GM23338 (cell line): ENCODE measurements around the gene SNRPN. TPM values are rescaled to one million over a fixed set of nuclear protein-coding genes. Genes with fewer than 3 reads are reported as not detected.

Source experiments
- ATAC-seq: fragments of 200-7000 bp; cut with Tn5 transposase; 3 replicates; pipeline ENCODE4 v1.9.1; 2020
- DNase-seq: peaks from one replicate; pipeline ENCODE4 v3.0.0-alpha.2; 2015; ENCODE audit warnings: low spot score
- H2AFZ ChIP-seq: fragments of 200-600 bp; sonication (generic); 2 replicates; pipeline ENCODE4 v1.8.0; 2016; ENCODE audit warnings: antibody characterized with exemption, mild to moderate bottlenecking, moderate library complexity
- H3F3A ChIP-seq: fragments of 200-600 bp; sonication (generic); replicated peaks from 2 replicates; pipeline ENCODE4 v1.8.0; 2017; ENCODE audit warnings: antibody characterized with exemption, mixed run types, low read depth
- H3K27ac ChIP-seq: fragments of 200-600 bp; sonication (generic); 2 replicates; pipeline ENCODE4 v1.6.1; 2016; ENCODE audit warnings: low read depth
- H3K27me3 ChIP-seq: fragments of 200-600 bp; sonication (generic); 2 replicates; pipeline ENCODE4 v1.8.0; 2016; ENCODE audit warnings: mild to moderate bottlenecking, mixed run types, moderate library complexity; ENCODE audit not compliant: insufficient read depth
- H3K36me3 ChIP-seq: fragments of 200-600 bp; sonication (generic); 2 replicates; pipeline ENCODE4 v1.8.0; 2016; ENCODE audit warnings: mild to moderate bottlenecking; ENCODE audit not compliant: insufficient read depth
- H3K4me1 ChIP-seq: fragments of 200-600 bp; sonication (generic); 2 replicates; pipeline ENCODE4 v1.8.0; 2016; ENCODE audit warnings: mild to moderate bottlenecking, moderate library complexity; ENCODE audit not compliant: insufficient read depth
- H3K4me2 ChIP-seq: fragments of 200-600 bp; sonication (generic); 2 replicates; pipeline ENCODE4 v1.7.1; 2017; ENCODE audit warnings: mixed run types
- H3K4me3 ChIP-seq: fragments of 200-600 bp; sonication (generic); 2 replicates; pipeline ENCODE4 v1.6.1; 2016; ENCODE audit warnings: mixed run types
- H3K79me2 ChIP-seq: fragments of 200-600 bp; sonication (generic); replicated peaks from 2 replicates; pipeline ENCODE4 v1.8.0; 2017; ENCODE audit warnings: mild to moderate bottlenecking; ENCODE audit not compliant: insufficient read depth
- H3K9me2 ChIP-seq: fragments of 200-600 bp; sonication (generic); 2 replicates; pipeline ENCODE4 v1.8.0; 2017; ENCODE audit not compliant: insufficient read depth
- H4K20me1 ChIP-seq: fragments of 200-600 bp; sonication (generic); replicated peaks from 2 replicates; pipeline ENCODE4 v1.8.0; 2017; ENCODE audit warnings: mild to moderate bottlenecking; ENCODE audit not compliant: insufficient read depth
- H3K27ac Mint-ChIP-seq: 2 replicates; pipeline ENCODE4 v1.8.0; 2020; ENCODE audit warnings: inconsistent platforms, mild to moderate bottlenecking, moderate library complexity, mixed read lengths
- H3K27me3 Mint-ChIP-seq: 3 replicates; pipeline ENCODE4 v1.8.0; 2022; ENCODE audit warnings: low read depth, mild to moderate bottlenecking, moderate library complexity, mixed read lengths, inconsistent platforms; ENCODE audit not compliant: insufficient read depth, poor library complexity
- H3K36me3 Mint-ChIP-seq: 3 replicates; pipeline ENCODE4 v1.8.0; 2021; ENCODE audit warnings: low read depth, mild to moderate bottlenecking, inconsistent platforms, moderate library complexity, mixed read lengths
- H3K4me1 Mint-ChIP-seq: 3 replicates; pipeline ENCODE4 v1.8.0; 2020; ENCODE audit warnings: mild to moderate bottlenecking, inconsistent platforms, mixed read lengths
- H3K4me3 Mint-ChIP-seq: 3 replicates; pipeline ENCODE4 v1.8.0; 2021; ENCODE audit warnings: moderate library complexity, mild to moderate bottlenecking, inconsistent platforms, mixed read lengths
- H3K9me3 Mint-ChIP-seq: 3 replicates; pipeline ENCODE4 v1.8.0; 2020; ENCODE audit warnings: moderate library complexity, mild to moderate bottlenecking, inconsistent platforms, mixed read lengths
- CREB1 ChIP-seq: fragments of 250-450 bp; sonication (Bioruptor Pico); IDR thresholded peaks from 2 replicates; pipeline ENCODE4 v1.5.0; 2020; ENCODE audit warnings: low read depth, mild to moderate bottlenecking, moderate library complexity
- JUNB ChIP-seq: IDR thresholded peaks from one replicate; pipeline ENCODE4 v1.6.1; 2016; ENCODE audit warnings: antibody characterized with exemption; ENCODE audit not compliant: unreplicated experiment
- POLR2AphosphoS5 ChIP-seq: IDR thresholded peaks from 2 replicates; pipeline ENCODE4 v1.6.1; 2016; ENCODE audit warnings: antibody characterized with exemption, low read depth
- ZNF114 ChIP-seq: fragments of 250-450 bp; sonication (Bioruptor Pico); IDR thresholded peaks from 2 replicates; pipeline ENCODE4 v1.5.0; 2020; ENCODE audit warnings: mild to moderate bottlenecking, moderate library complexity
- ZNF331 ChIP-seq: fragments of 250-450 bp; sonication (Bioruptor Pico); IDR thresholded peaks from 2 replicates; pipeline ENCODE4 v1.5.0; 2020; ENCODE audit warnings: low read depth, mild to moderate bottlenecking, moderate library complexity
- polyA plus RNA-seq: library from polyadenylated mRNA; unstranded; fragments of >200 nt; fragmentation: Nextera tagmentation; extraction: Ambion mirVana; gene quantifications from 2 replicates; pipeline ENCODE4 v1.2.1, GENCODE V29; 2016
- total RNA-seq: library from RNA; depleted of rRNA; stranded (reverse); fragments of >200 nt; shearing (Covaris generic); gene quantifications from 2 replicates; pipeline ENCODE4 v1.2.3, GENCODE V29; 2014
- TF ChIP-seq, protein P1 (sequence below): fragments of 250-450 bp; sonication (Bioruptor Pico); IDR thresholded peaks from 2 replicates; pipeline ENCODE4 v1.5.0; 2020; ENCODE audit warnings: mild to moderate bottlenecking, moderate library complexity
- TF ChIP-seq, protein P2 (sequence below), 2 experiments: fragments of 200-600 bp in 1 of 2; sonication (generic) in 1 of 2; conservative IDR thresholded peaks; 2 replicates each; pipeline versions ENCODE4 v1.5.1 to v1.6.1; 2016 to 2017; ENCODE audit warnings: antibody characterized with exemption in 2 of 2, low read depth in 2 of 2, mild to moderate bottlenecking in 2 of 2, moderate library complexity in 1 of 2
- TF ChIP-seq, protein P3 (sequence below): IDR thresholded peaks from one replicate; pipeline ENCODE4 v1.6.1; 2018; ENCODE audit warnings: antibody characterized with exemption; ENCODE audit not compliant: unreplicated experiment

SNRPN gene
- total and polyA plus RNA-seq, 2 experiments from 2014 or later = 919 to 966 TPM

DNA sequence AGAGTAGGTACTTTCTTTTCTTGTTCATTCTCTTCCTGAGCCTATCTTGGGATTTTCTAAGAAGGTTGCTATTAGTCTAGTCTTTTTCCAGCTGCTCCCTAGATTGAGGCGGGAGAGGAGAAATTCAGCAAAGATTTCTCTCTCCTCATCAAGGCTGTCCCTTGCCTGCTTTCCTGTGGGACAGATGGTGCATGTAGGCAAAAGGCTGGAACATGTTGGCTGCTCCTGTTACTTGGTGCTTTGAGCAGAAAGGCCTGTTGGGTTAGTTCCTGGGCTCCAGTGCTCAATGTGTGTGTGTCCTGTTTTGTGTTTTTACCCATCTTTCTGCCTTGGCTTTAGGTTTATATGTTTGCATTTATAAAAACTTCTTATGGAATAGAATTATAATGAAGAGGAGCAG, 9.1 kb upstream of the SNRPN start:
- H3K4me3 ChIP-seq = no peak overlapping the region
- 0 out of 2 replicates have a peak, but pooled peaks cover 8% of the 10 kb centered on the region for H3F3A ChIP-seq

DNA sequence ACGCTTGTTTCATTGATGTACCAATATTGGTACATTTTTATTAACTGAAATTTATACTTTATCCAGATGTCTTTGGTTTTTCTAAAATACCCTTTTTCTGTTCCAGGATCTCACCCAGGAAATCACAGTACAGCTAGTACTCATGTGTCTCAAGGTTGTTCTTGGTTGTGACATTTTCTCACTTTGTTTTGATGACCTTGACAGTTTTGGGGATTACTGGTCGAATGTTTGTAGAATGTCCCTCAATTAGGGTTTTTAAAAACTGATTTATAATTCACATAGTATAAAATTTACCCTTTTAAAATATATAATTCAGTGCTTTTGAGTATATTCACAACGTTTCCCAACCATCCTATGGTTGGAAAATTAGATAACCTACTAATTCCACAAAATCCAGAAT, 6.3 kb upstream of the SNRPN start:
- Histone ChIP-seq H3F3A (0 out of 2 replicates have a peak, but pooled peaks cover 8% of the 10 kb centered on the region), H3K79me2 (peaks cover 16% of the 10 kb centered on the region), H3K27ac (no peak overlapping the region), H3K4me1 (peaks cover 14% of the 10 kb centered on the region), H2AFZ (no peak overlapping the region), H3K27me3 (no peaks in the 10 kb centered on the region), H4K20me1 (no peaks in the 10 kb centered on the region), H3K4me3 (no peak overlapping the region), H3K9me2 (0 out of 2 replicates have a peak, but pooled peaks cover 5% of the 10 kb centered on the region), H3K4me2 (no peak overlapping the region), H3K36me3 (no peaks in the 10 kb centered on the region)
- DNase-seq (no peak), ATAC-seq (no peak)
- peaks cover 6% of the 10 kb centered on the region; the same call in 2 of the 3 replicates for H3K36me3 Mint-ChIP-seq
- H3K4me3 Mint-ChIP-seq = no peak overlapping the region
- no peak overlapping the region for H3K27ac Mint-ChIP-seq
- peaks cover 2% of the 10 kb centered on the region for H3K27me3 Mint-ChIP-seq
- peaks cover 20% of the 10 kb centered on the region for H3K4me1 Mint-ChIP-seq
- H3K9me3 Mint-ChIP-seq = peaks cover 23% of the 10 kb centered on the region
- TF ChIP-seq, protein P1, sequence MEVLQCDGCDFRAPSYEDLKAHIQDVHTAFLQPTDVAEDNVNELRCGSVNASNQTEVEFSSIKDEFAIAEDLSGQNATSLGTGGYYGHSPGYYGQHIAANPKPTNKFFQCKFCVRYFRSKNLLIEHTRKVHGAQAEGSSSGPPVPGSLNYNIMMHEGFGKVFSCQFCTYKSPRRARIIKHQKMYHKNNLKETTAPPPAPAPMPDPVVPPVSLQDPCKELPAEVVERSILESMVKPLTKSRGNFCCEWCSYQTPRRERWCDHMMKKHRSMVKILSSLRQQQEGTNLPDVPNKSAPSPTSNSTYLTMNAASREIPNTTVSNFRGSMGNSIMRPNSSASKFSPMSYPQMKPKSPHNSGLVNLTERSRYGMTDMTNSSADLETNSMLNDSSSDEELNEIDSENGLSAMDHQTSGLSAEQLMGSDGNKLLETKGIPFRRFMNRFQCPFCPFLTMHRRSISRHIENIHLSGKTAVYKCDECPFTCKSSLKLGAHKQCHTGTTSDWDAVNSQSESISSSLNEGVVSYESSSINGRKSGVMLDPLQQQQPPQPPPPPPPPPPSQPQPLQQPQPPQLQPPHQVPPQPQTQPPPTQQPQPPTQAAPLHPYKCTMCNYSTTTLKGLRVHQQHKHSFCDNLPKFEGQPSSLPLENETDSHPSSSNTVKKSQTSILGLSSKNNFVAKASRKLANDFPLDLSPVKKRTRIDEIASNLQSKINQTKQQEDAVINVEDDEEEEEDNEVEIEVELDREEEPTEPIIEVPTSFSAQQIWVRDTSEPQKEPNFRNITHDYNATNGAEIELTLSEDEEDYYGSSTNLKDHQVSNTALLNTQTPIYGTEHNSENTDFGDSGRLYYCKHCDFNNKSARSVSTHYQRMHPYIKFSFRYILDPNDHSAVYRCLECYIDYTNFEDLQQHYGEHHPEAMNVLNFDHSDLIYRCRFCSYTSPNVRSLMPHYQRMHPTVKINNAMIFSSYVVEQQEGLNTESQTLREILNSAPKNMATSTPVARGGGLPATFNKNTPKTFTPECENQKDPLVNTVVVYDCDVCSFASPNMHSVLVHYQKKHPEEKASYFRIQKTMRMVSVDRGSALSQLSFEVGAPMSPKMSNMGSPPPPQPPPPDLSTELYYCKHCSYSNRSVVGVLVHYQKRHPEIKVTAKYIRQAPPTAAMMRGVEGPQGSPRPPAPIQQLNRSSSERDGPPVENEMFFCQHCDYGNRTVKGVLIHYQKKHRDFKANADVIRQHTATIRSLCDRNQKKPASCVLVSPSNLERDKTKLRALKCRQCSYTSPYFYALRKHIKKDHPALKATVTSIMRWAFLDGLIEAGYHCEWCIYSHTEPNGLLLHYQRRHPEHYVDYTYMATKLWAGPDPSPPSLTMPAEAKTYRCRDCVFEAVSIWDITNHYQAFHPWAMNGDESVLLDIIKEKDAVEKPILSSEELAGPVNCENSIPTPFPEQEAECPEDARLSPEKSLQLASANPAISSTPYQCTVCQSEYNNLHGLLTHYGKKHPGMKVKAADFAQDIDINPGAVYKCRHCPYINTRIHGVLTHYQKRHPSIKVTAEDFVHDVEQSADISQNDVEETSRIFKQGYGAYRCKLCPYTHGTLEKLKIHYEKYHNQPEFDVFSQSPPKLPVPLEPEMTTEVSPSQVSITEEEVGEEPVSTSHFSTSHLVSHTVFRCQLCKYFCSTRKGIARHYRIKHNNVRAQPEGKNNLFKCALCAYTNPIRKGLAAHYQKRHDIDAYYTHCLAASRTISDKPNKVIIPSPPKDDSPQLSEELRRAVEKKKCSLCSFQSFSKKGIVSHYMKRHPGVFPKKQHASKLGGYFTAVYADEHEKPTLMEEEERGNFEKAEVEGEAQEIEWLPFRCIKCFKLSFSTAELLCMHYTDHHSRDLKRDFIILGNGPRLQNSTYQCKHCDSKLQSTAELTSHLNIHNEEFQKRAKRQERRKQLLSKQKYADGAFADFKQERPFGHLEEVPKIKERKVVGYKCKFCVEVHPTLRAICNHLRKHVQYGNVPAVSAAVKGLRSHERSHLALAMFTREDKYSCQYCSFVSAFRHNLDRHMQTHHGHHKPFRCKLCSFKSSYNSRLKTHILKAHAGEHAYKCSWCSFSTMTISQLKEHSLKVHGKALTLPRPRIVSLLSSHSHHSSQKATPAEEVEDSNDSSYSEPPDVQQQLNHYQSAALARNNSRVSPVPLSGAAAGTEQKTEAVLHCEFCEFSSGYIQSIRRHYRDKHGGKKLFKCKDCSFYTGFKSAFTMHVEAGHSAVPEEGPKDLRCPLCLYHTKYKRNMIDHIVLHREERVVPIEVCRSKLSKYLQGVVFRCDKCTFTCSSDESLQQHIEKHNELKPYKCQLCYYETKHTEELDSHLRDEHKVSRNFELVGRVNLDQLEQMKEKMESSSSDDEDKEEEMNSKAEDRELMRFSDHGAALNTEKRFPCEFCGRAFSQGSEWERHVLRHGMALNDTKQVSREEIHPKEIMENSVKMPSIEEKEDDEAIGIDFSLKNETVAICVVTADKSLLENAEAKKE = no peak
- no peak for TF ChIP-seq ZNF114 (CRISPR knock-in tag)
- TF ChIP-seq JUNB = no peak

More for the DNA sequence above, 9.1 kb upstream of the SNRPN start:
- Histone ChIP-seq H3K4me1 (no peaks in the 10 kb centered on the region), H3K27me3 (no peaks in the 10 kb centered on the region), H4K20me1 (no peaks in the 10 kb centered on the region), H3K4me2 (no peak overlapping the region), H3K9me2 (peaks cover 15% of the 10 kb centered on the region; the same call in 1 of the 2 replicates), H3K27ac (no peak overlapping the region), H3K36me3 (no peaks in the 10 kb centered on the region), H2AFZ (peak overlapping the region; percentile 1), H3K79me2 (no peaks in the 10 kb centered on the region)
- Mint-ChIP-seq H3K4me3 (no peak overlapping the region), H3K4me1 (peaks cover 4% of the 10 kb centered on the region; the same call in 2 of the 3 replicates), H3K36me3 (peaks cover 6% of the 10 kb centered on the region; the same call in 2 of the 3 replicates), H3K27ac (peak overlapping the region; percentile 75; the same call in 1 of the 2 replicates), H3K27me3 (no peaks in the 10 kb centered on the region), H3K9me3 (peaks cover 23% of the 10 kb centered on the region)
- DNase-seq (no peak), ATAC-seq (no peak)
- TF ChIP-seq, protein P2, sequence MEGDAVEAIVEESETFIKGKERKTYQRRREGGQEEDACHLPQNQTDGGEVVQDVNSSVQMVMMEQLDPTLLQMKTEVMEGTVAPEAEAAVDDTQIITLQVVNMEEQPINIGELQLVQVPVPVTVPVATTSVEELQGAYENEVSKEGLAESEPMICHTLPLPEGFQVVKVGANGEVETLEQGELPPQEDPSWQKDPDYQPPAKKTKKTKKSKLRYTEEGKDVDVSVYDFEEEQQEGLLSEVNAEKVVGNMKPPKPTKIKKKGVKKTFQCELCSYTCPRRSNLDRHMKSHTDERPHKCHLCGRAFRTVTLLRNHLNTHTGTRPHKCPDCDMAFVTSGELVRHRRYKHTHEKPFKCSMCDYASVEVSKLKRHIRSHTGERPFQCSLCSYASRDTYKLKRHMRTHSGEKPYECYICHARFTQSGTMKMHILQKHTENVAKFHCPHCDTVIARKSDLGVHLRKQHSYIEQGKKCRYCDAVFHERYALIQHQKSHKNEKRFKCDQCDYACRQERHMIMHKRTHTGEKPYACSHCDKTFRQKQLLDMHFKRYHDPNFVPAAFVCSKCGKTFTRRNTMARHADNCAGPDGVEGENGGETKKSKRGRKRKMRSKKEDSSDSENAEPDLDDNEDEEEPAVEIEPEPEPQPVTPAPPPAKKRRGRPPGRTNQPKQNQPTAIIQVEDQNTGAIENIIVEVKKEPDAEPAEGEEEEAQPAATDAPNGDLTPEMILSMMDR (conservative IDR thresholded peaks at IDR 0.05; ENCODE audit: low read depth in 2 of 2) = no peak
- TF ChIP-seq POLR2AphosphoS5 (no peak), CREB1 (no peak), JUNB (no peak), ZNF331 (no peak)
- TF ChIP-seq, protein P3, sequence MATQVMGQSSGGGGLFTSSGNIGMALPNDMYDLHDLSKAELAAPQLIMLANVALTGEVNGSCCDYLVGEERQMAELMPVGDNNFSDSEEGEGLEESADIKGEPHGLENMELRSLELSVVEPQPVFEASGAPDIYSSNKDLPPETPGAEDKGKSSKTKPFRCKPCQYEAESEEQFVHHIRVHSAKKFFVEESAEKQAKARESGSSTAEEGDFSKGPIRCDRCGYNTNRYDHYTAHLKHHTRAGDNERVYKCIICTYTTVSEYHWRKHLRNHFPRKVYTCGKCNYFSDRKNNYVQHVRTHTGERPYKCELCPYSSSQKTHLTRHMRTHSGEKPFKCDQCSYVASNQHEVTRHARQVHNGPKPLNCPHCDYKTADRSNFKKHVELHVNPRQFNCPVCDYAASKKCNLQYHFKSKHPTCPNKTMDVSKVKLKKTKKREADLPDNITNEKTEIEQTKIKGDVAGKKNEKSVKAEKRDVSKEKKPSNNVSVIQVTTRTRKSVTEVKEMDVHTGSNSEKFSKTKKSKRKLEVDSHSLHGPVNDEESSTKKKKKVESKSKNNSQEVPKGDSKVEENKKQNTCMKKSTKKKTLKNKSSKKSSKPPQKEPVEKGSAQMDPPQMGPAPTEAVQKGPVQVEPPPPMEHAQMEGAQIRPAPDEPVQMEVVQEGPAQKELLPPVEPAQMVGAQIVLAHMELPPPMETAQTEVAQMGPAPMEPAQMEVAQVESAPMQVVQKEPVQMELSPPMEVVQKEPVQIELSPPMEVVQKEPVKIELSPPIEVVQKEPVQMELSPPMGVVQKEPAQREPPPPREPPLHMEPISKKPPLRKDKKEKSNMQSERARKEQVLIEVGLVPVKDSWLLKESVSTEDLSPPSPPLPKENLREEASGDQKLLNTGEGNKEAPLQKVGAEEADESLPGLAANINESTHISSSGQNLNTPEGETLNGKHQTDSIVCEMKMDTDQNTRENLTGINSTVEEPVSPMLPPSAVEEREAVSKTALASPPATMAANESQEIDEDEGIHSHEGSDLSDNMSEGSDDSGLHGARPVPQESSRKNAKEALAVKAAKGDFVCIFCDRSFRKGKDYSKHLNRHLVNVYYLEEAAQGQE = no peak
